GM21423 (cell line): ENCODE data around the gene COL17A1.

Source experiments
- ATAC-seq: cut with Tn5 transposase; IDR thresholded peaks from one replicate; pipeline ENCODE4 v1.9.1; 2021; ENCODE audit warnings: mild to moderate bottlenecking, moderate library complexity; ENCODE audit not compliant: unreplicated experiment

COL17A1 gene

DNA sequence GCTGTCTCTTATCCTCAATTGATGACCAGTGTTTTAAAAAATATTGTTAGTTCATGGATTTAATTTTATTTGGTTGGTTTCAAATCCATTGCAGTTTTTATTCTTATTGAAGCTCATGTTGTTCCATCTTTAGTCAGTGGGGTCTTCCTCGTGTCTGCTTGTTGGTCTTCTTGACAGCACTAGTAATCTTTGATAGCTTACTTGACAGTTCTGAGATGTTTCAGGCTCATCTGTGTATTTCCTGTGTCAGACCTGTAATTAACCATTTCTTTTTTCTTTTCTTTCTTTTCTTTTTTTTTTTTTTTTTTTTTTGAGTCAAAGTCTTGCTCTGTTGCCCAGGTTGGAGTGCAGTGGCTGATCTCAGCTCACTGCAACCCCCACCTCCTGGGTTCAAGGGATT lies 90.5 kb downstream of the COL17A1 start:
- ATAC-seq: no peak

- ATAC-seq: no peak
Measured at GRCh38 chr10:103991393-103992128, 94.1 kb downstream of the COL17A1 start.

- ATAC-seq: no peak
Measured at GRCh38 chr10:103990531-103990930, 95.1 kb downstream of the COL17A1 start.

- ATAC-seq: no peak
Measured at GRCh38 chr10:103990121-103990520, 95.6 kb downstream of the COL17A1 start.

DNA sequence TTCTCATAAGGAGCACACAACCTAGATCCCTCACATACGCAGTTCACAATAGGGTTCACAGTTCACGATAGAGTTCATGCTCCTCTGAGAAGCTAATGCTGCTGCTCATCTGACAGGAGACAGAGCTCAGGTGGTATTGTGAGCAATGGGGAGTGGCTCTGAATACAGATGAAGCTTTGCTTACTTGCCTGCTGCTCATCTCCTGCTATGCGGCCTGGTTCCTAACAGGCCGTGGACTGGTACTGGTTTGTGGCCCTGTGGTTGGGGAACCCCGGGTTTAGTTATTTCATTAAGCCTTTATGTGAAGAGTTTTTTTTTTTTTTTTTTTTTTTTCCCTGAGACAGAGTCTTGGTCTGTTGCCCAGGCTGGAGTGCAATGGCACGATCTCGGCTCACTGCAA lies 99.3 kb downstream of the COL17A1 start:
- ATAC-seq: no peak

DNA sequence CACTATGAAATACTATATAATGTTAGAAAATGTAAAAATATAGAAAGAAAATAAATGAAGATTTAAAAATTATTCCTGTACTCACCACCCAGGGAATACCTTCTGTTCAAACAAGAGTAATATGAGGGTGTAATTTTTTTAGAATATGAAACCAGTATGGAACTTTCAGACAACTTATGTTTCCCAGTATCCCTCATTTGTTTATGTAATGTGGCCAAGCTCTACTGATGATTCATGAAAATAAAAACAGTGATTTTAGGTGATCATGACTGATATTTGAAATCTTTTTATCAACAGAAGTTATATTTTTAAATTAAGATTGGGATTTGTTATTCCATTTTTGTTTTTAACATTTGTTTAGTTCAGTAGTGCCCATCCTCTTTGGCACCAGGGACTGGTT lies 100.0 kb downstream of the COL17A1 start:
- no peak for ATAC-seq

DNA sequence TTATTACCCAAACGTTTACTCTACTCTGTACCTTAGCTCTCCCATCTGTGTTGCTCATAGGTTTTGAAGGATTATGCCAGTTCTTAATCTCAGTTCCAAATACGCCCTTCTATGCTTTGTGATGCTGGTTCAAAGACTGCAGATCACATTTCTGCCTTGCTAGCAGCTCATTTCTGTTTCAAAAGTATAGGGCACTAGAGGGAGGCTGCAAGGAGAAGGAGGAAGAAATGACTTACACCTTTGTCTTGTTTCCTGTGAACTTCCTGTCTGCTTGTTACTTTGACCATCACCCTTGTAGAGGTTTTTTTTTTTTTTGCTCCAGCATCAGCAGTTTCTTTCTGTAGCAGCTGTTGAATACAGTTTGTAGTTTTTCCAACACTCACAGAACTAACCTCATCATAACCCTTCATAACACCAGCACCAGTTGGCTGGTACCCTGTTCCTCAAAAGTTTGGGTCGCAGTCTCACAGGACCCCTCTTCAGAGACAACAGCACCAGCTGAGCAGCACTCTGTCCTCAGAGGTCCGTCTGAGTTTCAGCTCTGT lies 102.2 kb downstream of the COL17A1 start:
- peak; percentile 87 for ATAC-seq

GRCh38 chr10:103982639-103983038 lies 103.0 kb downstream of the COL17A1 start:
- ATAC-seq: no peak
